Keratinocyte (primary cell): Measurements from ENCODE around the gene IFITM10. TPM values are rescaled to one million over a fixed set of nuclear protein-coding genes. Genes with fewer than 3 reads are reported as not detected.

Experiments used
- DNase-seq: peaks from one replicate; pipeline ENCODE4 v3.0.0-alpha.2; 2011; ENCODE audit warnings: low read depth, missing footprints, low spot score
- FAIRE-seq: peaks from 2 replicates; lab custom pipeline; 2011; peaks lifted over from hg19 to GRCh38; lab: Jason Lieb, UNC
- H2AFZ ChIP-seq: 2 replicates; pipeline ENCODE4 v1.6.0; 2012; ENCODE audit warnings: low read length, control low read depth, inconsistent platforms; ENCODE audit not compliant: control insufficient read depth
- H3K27ac ChIP-seq: 2 replicates; pipeline ENCODE4 v1.5.1; 2011; ENCODE audit warnings: low read length; ENCODE audit not compliant: control insufficient read depth, insufficient read depth
- H3K27me3 ChIP-seq: 3 replicates; pipeline ENCODE4 v1.6.0; 2011; ENCODE audit warnings: low read length; ENCODE audit not compliant: control insufficient read depth, insufficient read depth; ENCODE audit errors: extremely low read depth
- H3K36me3 ChIP-seq, 2 experiments: 2 replicates in 1 of 2; 3 replicates in 1 of 2; pipeline ENCODE4 v1.5.1; 2011; ENCODE audit warnings: low read length in 2 of 2, mild to moderate bottlenecking in 1 of 2; ENCODE audit not compliant: control insufficient read depth in 2 of 2, insufficient read depth in 2 of 2; ENCODE audit errors: extremely low read depth in 1 of 2
- H3K4me1 ChIP-seq: 3 replicates; pipeline ENCODE4 v1.5.1; 2011; ENCODE audit warnings: low read length; ENCODE audit not compliant: control insufficient read depth, insufficient read depth; ENCODE audit errors: extremely low read depth
- H3K4me2 ChIP-seq: 3 replicates; pipeline ENCODE4 v1.6.0; 2011; ENCODE audit warnings: low read depth, low read length; ENCODE audit not compliant: control insufficient read depth, insufficient read depth; ENCODE audit errors: extremely low read depth
- H3K4me3 ChIP-seq, 3 experiments: fragments of 200-600 bp in 1 of 3; sonication (generic) in 1 of 3; 2 replicates in 2 of 3; 3 replicates in 1 of 3; pipeline ENCODE4 v1.5.1; 2011 to 2016; ENCODE audit warnings: low read length in 3 of 3, mild to moderate bottlenecking in 3 of 3, control low read depth in 2 of 3, inconsistent platforms in 1 of 3, low read depth in 1 of 3, mixed read lengths in 1 of 3, mixed run types in 1 of 3, moderate library complexity in 1 of 3; ENCODE audit not compliant: control insufficient read depth in 2 of 3, insufficient read depth in 2 of 3; ENCODE audit errors: extremely low read depth in 1 of 3
- H3K79me2 ChIP-seq: 2 replicates; pipeline ENCODE4 v1.6.0; 2012; ENCODE audit warnings: low read length; ENCODE audit not compliant: control insufficient read depth, insufficient read depth
- H3K9ac ChIP-seq: 3 replicates; pipeline ENCODE4 v1.6.0; 2011; ENCODE audit warnings: low read length; ENCODE audit not compliant: control insufficient read depth, insufficient read depth; ENCODE audit errors: extremely low read depth
- H3K9me1 ChIP-seq: 3 replicates; pipeline ENCODE4 v1.6.0; 2011; ENCODE audit warnings: low read length; ENCODE audit not compliant: control insufficient read depth, insufficient read depth; ENCODE audit errors: extremely low read depth
- H3K9me3 ChIP-seq: 2 replicates; pipeline ENCODE4 v1.5.1; 2012; ENCODE audit warnings: low read depth, low read length; ENCODE audit not compliant: control insufficient read depth
- H4K20me1 ChIP-seq: 3 replicates; pipeline ENCODE4 v1.6.0; 2011; ENCODE audit warnings: low read length; ENCODE audit not compliant: control insufficient read depth, insufficient read depth; ENCODE audit errors: extremely low read depth
- EZH2 ChIP-seq: IDR thresholded peaks from one replicate; pipeline ENCODE4 v1.6.1; 2012; ENCODE audit warnings: inconsistent platforms, mild to moderate bottlenecking, low read length, moderate library complexity
- dilution Hi-C: fragments of 300-500 bp; cut with MboI; formaldehyde crosslinking; loops from one replicate; pipeline ENCODE4 v1.7.0; 2020; ENCODE audit warnings: low sequenced_read_pairs; ENCODE audit not compliant: extremely low pct_ligation_motif_present
- polyA plus RNA-seq, 5 experiments: library from polyadenylated mRNA; depleted of rRNA in 3 of 5; stranded (reverse) in 3 of 5; stranded (forward) in 1 of 5; unstranded in 1 of 5; fragments of >200 nt; gene quantifications; 1 replicate in 1 of 5; 2 replicates in 3 of 5; 3 replicates in 1 of 5; pipeline versions ENCODE4 v1.2.1 to v1.2.3, GENCODE V29; 2011 to 2012; ENCODE audit warnings: missing spikeins in 2 of 5, low read depth in 1 of 5, low replicate concordance in 1 of 5
- TF ChIP-seq, protein P1 (sequence below), 3 experiments: IDR thresholded peaks in 1 of 3; conservative IDR thresholded peaks in 1 of 3; optimal IDR thresholded peaks in 1 of 3; 2 replicates in 2 of 3; 3 replicates in 1 of 3; pipeline versions ENCODE3 to v1.5.1; 2011; ENCODE audit warnings: low read length in 3 of 3, mild to moderate bottlenecking in 3 of 3, moderate library complexity in 2 of 3, control low read depth in 1 of 3, inconsistent platforms in 1 of 3; ENCODE audit not compliant: insufficient read depth in 2 of 3; ENCODE audit errors: extremely low read depth in 1 of 3

The IFITM10 gene
- polyA plus RNA-seq, 1 donor (not counting 4 experiments of a cell fraction or from before 2014, with no cell fraction given): 0.14 TPM

DNA sequence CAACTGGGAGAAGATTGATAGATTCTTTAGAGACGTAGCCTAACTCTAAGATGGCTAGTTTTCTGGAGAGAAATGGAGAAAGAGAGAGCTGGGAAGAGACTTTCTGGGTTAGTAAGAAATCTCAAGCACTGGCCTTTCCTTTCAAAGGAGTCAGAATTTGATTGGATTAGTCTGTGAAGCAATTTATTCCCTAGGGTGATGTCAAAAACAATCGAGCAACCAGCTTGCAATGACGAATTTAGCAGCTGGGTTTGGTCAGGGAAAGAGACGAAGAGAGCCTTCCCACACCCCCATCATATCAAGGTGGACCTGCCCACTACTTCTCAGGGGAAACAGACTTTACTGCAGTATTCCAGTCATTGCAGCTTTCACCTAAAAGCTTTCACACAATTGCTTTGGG lies 42.6 kb downstream of the IFITM10 start:
- no peaks in the 10 kb centered on the region for H3K9me3 ChIP-seq
- no peak overlapping the region for H3K27ac ChIP-seq
- no peak for DNase-seq
- no peak overlapping the region for H3K4me3 ChIP-seq
- H3K27me3 ChIP-seq: peaks cover 4% of the 10 kb centered on the region
- no peak overlapping the region for H3K4me2 ChIP-seq
- dilution Hi-C loops: no loop called here
- no peaks in the 10 kb centered on the region for H3K9me1 ChIP-seq
- H3K36me3 ChIP-seq: no peaks in the 10 kb centered on the region
- no peaks in the 10 kb centered on the region for H4K20me1 ChIP-seq
- no peaks in the 10 kb centered on the region for H3K79me2 ChIP-seq
- FAIRE-seq: no peak
- H3K9ac ChIP-seq: no peak overlapping the region
- no peak for TF ChIP-seq EZH2
- TF ChIP-seq, protein P1, sequence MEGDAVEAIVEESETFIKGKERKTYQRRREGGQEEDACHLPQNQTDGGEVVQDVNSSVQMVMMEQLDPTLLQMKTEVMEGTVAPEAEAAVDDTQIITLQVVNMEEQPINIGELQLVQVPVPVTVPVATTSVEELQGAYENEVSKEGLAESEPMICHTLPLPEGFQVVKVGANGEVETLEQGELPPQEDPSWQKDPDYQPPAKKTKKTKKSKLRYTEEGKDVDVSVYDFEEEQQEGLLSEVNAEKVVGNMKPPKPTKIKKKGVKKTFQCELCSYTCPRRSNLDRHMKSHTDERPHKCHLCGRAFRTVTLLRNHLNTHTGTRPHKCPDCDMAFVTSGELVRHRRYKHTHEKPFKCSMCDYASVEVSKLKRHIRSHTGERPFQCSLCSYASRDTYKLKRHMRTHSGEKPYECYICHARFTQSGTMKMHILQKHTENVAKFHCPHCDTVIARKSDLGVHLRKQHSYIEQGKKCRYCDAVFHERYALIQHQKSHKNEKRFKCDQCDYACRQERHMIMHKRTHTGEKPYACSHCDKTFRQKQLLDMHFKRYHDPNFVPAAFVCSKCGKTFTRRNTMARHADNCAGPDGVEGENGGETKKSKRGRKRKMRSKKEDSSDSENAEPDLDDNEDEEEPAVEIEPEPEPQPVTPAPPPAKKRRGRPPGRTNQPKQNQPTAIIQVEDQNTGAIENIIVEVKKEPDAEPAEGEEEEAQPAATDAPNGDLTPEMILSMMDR (optimal IDR thresholded peaks at IDR 0.05 in 1 of 3, IDR thresholded peaks at IDR 0.05 in 1 of 3, conservative IDR thresholded peaks at IDR 0.05 in 1 of 3; ENCODE audit: extremely low read depth in 1 of 3, insufficient read depth in 2 of 3, low read length in 3 of 3): no peak
- H2AFZ ChIP-seq: no peak overlapping the region
- H3K4me1 ChIP-seq: peaks cover 8% of the 10 kb centered on the region

DNA sequence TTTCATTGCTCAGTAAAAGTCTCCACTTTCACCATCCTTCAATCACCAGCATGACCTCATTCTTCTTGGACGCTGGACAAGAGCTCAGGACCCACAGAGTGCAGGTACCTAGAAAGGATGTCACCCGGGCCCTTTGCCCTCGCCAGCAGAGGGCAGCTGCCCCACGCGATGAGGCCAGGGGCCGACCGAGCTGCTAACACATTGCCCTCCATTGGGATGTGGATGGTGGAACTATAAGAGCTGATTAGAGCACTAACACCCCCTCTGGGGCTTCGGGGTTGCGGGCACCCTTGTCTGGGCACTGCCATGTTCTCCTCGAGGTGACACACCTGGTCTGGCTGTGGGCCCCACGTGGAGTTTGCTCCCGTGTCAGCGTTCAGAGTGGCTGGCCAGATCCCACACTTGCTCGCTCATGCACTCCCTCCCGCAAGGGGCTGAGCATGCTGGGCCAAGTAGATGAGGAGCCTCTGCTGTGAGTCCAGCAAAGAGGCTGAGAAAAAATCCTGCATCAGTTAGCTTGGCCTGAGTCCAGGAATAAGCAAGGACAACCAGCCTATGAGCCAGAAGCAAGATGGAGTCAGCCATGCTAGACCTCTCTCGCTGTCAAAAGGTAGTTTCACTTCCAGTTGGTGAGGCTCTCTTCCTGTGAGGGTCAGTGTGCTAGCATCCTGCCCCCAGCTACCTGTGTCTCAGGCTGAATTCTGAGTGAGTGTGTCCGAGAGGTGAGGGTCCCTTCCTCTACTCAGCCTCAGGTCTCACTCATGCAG lies 43.6 kb downstream of the IFITM10 start:
- Histone ChIP-seq H3K9me1 (no peaks in the 10 kb centered on the region), H3K4me1 (peaks cover 8% of the 10 kb centered on the region), H3K79me2 (no peaks in the 10 kb centered on the region), H3K4me2 (no peak overlapping the region), H3K27me3 (peaks cover 4% of the 10 kb centered on the region), H3K9me3 (no peaks in the 10 kb centered on the region), H3K36me3 (no peaks in the 10 kb centered on the region), H4K20me1 (no peaks in the 10 kb centered on the region), H3K9ac (no peak overlapping the region), H3K27ac (no peak overlapping the region), H2AFZ (no peak overlapping the region), H3K4me3 (no peak overlapping the region)
- DNase-seq (no peak), FAIRE-seq (no peak)
- dilution Hi-C loops: no loop called here
- TF ChIP-seq EZH2: no peak
- TF ChIP-seq, protein P1 (optimal IDR thresholded peaks at IDR 0.05 in 1 of 3, IDR thresholded peaks at IDR 0.05 in 1 of 3, conservative IDR thresholded peaks at IDR 0.05 in 1 of 3; ENCODE audit: extremely low read depth in 1 of 3, insufficient read depth in 2 of 3, low read length in 3 of 3): peak in 2 of 3 experiments; percentile 11 to 48
